Adrenal gland (tissue), 12 donors: ENCODE measurements around the gene ODR4. TPM values are rescaled to one million over a fixed set of nuclear protein-coding genes. Genes with fewer than 3 reads are reported as not detected.

Experiments
- DNase-seq, 7 donors: peaks; one replicate each; pipeline ENCODE4 v3.0.0-alpha.2; 2019 to 2020
- H3K27ac ChIP-seq, 5 donors: fragments of 200-600 bp; sonication (generic) in 4 of 5; 1 replicate in 3 of 5; 2 replicates in 2 of 5; pipeline versions ENCODE4 v1.5.1 to v1.8.0; 2016 to 2020; ENCODE audit warnings: mild to moderate bottlenecking in 1 of 5
- H3K27me3 ChIP-seq: fragments of 200-600 bp; 2 replicates; pipeline ENCODE4 v1.8.0; 2021
- H3K36me3 ChIP-seq, 2 donors: fragments of 200-600 bp; replicated peaks in 1 of 2; 1 replicate in 1 of 2; 2 replicates in 1 of 2; pipeline versions ENCODE4 v1.5.1 to v1.8.0; 2018 to 2022
- H3K4me1 ChIP-seq, 2 donors: fragments of 200-600 bp; replicated peaks in 1 of 2; 1 replicate in 1 of 2; 2 replicates in 1 of 2; pipeline versions ENCODE4 v1.5.1 to v1.8.0; 2018 to 2021
- H3K4me3 ChIP-seq, 4 donors: fragments of 200-600 bp; sonication (generic) in 3 of 4; one replicate each; pipeline ENCODE4 v1.5.1; 2016 to 2018
- H3K9me3 ChIP-seq, 3 donors: fragments of 200-600 bp; sonication (generic) in 1 of 3; replicated peaks in 1 of 3; 1 replicate in 2 of 3; 2 replicates in 1 of 3; pipeline versions ENCODE4 v1.5.1 to v1.8.0; 2016 to 2021
- POLR2A ChIP-seq, 2 donors: fragments of 450-650 bp; IDR thresholded peaks; one replicate each; pipeline ENCODE4 v1.6.1; 2017; ENCODE audit warnings: antibody characterized with exemption in 2 of 2, mild to moderate bottlenecking in 2 of 2, moderate library complexity in 1 of 2
- WGBS, 4 donors: extraction: QIAGEN DNeasy Blood & Tissue Kit in 2 of 4; methylation state at CpG; one replicate each; pipeline versions ENCODE4 v1.1.5 to v1.1.7; 2013 to 2017; 5-methylcytosine and 5-hydroxymethylcytosine counted together
- intact Hi-C, 2 donors: fragments of 100-400 bp; cut with DNase I; formaldehyde crosslinking; loops; one replicate each; pipeline versions ENCODE4 v1.14.1 to v1.15.0; 2022 to 2023
- polyA plus RNA-seq, 3 donors: library from polyadenylated mRNA; stranded (reverse); fragments of 200-250 nt in 2 of 3; fragments of 350-450 nt in 1 of 3; fragmentation: Illumina TruSeq in 1 of 3; extraction: RNeasy Lipid Tissue Mini Kit (QIAGEN cat#74804) in 1 of 3; gene quantifications; one replicate each; pipeline ENCODE4 v1.2.3, GENCODE V29; 2013 to 2014
- total RNA-seq, 9 donors: library from RNA; depleted of rRNA in 4 of 9; stranded (reverse); fragments of >200 nt in 4 of 9; fragments of 120-200 nt in 1 of 9; fragmentation: NEBNext Ultra II Directional in 1 of 9; extraction: Animal tissue kit (Norgen Biotek cat#: 25700) in 1 of 9; gene quantifications; one replicate each; pipeline versions ENCODE4 v1.1.0 to v1.2.4, GENCODE V29; 2013 to 2023
- TF ChIP-seq, protein P1 (sequence below), 6 experiments: fragments of 450-650 bp in 4 of 6; fragments of 200-600 bp in 2 of 6; sonication (generic) in 1 of 6; IDR thresholded peaks; 1 replicate in 5 of 6; 2 replicates in 1 of 6; pipeline versions ENCODE4 v1.5.1 to v1.8.0; 2016 to 2021; ENCODE audit warnings: antibody characterized with exemption in 6 of 6, mild to moderate bottlenecking in 2 of 6, moderate library complexity in 1 of 6
- donor health status: healthy with polysubstance abuse.
- donor health status: Bipolar disorder and iron deficiency.
- donor health status: DM: yes; HTN: yes; CAD: no.
- donor health status: DM: no; HTN: no; CAD: no.
- donor health status: DM: no; HTN: no; CAD: no.
- donor health status: DM: yes; HTN: yes; CAD: no.

Gene ODR4
- total and polyA plus RNA-seq, 12 donors, result 15.6 to 46.3 (median 24.0) TPM

DNA sequence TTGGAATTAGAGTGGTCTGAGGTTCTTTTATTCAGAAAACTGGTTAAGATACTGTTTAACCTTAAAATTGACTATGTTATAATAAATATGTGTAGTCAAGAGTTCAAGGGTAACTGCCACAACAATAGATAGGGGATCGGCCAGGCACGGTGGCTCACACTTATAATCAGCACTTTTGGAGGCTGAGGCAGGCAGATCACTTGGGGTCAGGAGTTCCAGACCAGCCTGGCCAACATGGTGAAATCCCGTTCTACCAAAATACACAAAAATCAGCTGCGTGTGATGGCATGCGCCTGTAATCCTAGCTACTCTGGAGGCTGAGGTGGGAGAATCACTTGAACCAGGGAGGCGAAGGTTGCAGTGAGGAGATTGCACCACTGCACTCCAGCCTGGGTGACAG is 45.8 kb downstream of the ODR4 start:
- intact Hi-C loops, result no loop called here
- peak overlapping the region in 1 of 5 donors; percentile 11 for H3K27ac ChIP-seq
- DNase-seq, result no peak
- no peaks in the 10 kb centered on the region for H3K9me3 ChIP-seq
- H3K4me1 ChIP-seq, result no peaks in the 10 kb centered on the region
- WGBS, 4 donors, result 78 to 82% (median 80%) methylated on average over 6 of the region's 6 CpGs
- peaks cover 0 to 10% of the 10 kb centered on the region in 2 donors for H3K36me3 ChIP-seq
- H3K27me3 ChIP-seq, result no peaks in the 10 kb centered on the region
- TF ChIP-seq, protein P1, sequence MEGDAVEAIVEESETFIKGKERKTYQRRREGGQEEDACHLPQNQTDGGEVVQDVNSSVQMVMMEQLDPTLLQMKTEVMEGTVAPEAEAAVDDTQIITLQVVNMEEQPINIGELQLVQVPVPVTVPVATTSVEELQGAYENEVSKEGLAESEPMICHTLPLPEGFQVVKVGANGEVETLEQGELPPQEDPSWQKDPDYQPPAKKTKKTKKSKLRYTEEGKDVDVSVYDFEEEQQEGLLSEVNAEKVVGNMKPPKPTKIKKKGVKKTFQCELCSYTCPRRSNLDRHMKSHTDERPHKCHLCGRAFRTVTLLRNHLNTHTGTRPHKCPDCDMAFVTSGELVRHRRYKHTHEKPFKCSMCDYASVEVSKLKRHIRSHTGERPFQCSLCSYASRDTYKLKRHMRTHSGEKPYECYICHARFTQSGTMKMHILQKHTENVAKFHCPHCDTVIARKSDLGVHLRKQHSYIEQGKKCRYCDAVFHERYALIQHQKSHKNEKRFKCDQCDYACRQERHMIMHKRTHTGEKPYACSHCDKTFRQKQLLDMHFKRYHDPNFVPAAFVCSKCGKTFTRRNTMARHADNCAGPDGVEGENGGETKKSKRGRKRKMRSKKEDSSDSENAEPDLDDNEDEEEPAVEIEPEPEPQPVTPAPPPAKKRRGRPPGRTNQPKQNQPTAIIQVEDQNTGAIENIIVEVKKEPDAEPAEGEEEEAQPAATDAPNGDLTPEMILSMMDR (IDR thresholded peaks at IDR 0.05), result no peak
- TF ChIP-seq POLR2A (IDR thresholded peaks at IDR 0.05), result no peak
- no peak overlapping the region for H3K4me3 ChIP-seq

DNA sequence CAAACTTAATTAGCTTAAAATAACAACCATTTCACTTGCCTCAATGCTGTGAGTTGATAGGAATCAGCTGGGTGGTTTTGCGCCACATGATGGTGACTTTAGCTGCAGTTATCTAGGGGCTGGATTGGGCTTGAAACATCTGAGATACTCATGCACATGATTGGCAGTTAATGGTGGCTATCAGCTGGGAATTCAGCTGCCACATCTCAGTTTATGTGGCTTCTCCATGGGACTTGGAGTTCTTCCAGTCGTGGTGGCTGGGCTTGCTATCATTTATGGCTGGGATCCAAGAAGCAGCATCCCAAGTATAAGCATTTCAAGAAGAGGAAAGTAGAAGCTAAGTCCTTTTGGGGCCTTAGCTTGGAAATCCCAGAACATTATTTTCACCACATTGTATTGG is 48.9 kb downstream of the ODR4 start:
- Histone ChIP-seq H3K9me3 (no peaks in the 10 kb centered on the region), H3K4me3 (no peak overlapping the region), H3K4me1 (no peaks in the 10 kb centered on the region), H3K27ac (no peak overlapping the region), H3K27me3 (no peaks in the 10 kb centered on the region), H3K36me3 (peaks cover 0 to 2% of the 10 kb centered on the region in 2 donors)
- no peak for TF ChIP-seq POLR2A (IDR thresholded peaks at IDR 0.05)
- TF ChIP-seq, protein P1 (IDR thresholded peaks at IDR 0.05), result no peak
- 54 to 65% (median 61%) methylated on average over 2 of the region's 2 CpGs for WGBS, 4 donors
- intact Hi-C loops, result no loop called here
- peak in 6 of 7 donors; percentile 20 to 68 (median 35) for DNase-seq

DNA sequence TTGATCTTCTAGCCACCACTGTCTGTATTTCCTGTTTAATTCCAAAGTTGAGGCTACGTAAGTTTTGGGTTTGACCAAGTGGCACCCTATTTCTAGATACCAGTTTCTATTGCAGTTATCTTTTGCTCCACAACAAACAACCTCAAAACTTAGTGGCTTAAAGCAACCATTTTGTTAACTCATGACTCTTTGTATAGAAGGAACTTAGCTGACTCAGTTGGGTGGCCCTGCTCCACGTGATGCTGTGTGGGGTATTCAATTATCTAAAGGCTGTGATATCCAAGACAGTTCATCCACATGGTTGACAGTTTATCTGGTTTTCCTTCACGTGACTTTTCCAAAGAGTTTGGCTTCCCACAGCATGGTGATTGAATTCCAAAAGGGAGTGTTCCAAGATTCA is 50.5 kb downstream of the ODR4 start:
- H3K9me3 ChIP-seq, result no peaks in the 10 kb centered on the region
- H3K27me3 ChIP-seq, result no peaks in the 10 kb centered on the region
- no peak for DNase-seq
- intact Hi-C loops, result no loop called here
- TF ChIP-seq, protein P1 (IDR thresholded peaks at IDR 0.05), result no peak
- no peaks in the 10 kb centered on the region for H3K36me3 ChIP-seq
- H3K4me1 ChIP-seq, result no peaks in the 10 kb centered on the region
- H3K4me3 ChIP-seq, result no peak overlapping the region
- WGBS, 4 donors, result 86 to 92% (median 88%) methylated on average over 3 of the region's 3 CpGs
- H3K27ac ChIP-seq, result no peak overlapping the region

DNA sequence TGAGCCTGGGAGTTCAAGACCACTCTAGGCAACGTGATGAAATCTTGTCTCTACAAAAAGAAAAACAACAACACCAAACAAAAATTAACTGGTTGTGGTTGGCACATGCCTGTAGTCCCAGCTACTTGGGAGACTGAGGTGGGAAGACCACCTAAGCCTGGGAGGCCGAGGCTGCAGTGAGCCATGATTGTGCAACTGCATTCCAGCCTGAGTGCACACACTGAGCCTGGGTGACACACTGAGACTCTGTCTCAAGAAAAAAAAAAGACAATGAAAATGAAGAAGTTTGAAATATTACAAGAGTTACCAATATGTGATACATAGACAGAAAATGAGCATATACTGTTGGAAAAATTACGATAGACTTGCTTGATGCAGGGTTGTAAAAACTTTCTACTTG is 53.4 kb downstream of the ODR4 start:
- no peak for TF ChIP-seq POLR2A (IDR thresholded peaks at IDR 0.05)
- TF ChIP-seq, protein P1 (IDR thresholded peaks at IDR 0.05), result no peak
- DNase-seq, result no peak
- intact Hi-C loops, result no loop called here
- Histone ChIP-seq H3K4me3 (no peak overlapping the region), H3K9me3 (no peaks in the 10 kb centered on the region), H3K27me3 (no peaks in the 10 kb centered on the region), H3K36me3 (no peaks in the 10 kb centered on the region), H3K27ac (no peak overlapping the region), H3K4me1 (no peaks in the 10 kb centered on the region)
- 84 to 93% (median 88%) methylated on average over 3 of the region's 3 CpGs for WGBS, 4 donors
